Nephron (organoid): ENCODE measurements around the gene LGI2.

Source experiments
- H3K27ac Mint-ChIP-seq, 3 experiments: 2 replicates each; pipeline ENCODE4 v1.8.0; 2020; ENCODE audit warnings: mixed read lengths in 3 of 3, mild to moderate bottlenecking in 2 of 3, moderate library complexity in 1 of 3
- H3K27me3 Mint-ChIP-seq: 2 replicates; pipeline ENCODE4 v1.8.0; 2021; ENCODE audit warnings: low read depth, mild to moderate bottlenecking, moderate library complexity, mixed read lengths
- H3K36me3 Mint-ChIP-seq: 2 replicates; pipeline ENCODE4 v1.8.0; 2020; ENCODE audit warnings: low read depth, mixed read lengths
- H3K4me1 Mint-ChIP-seq: 2 replicates; pipeline ENCODE4 v1.8.0; 2020; ENCODE audit warnings: mixed read lengths
- H3K4me3 Mint-ChIP-seq, 3 experiments: 2 replicates each; pipeline ENCODE4 v1.8.0; 2020; ENCODE audit warnings: mild to moderate bottlenecking in 3 of 3, mixed read lengths in 3 of 3, moderate library complexity in 2 of 3
- H3K9me3 Mint-ChIP-seq: 2 replicates; pipeline ENCODE4 v1.8.0; 2020; ENCODE audit warnings: mixed read lengths
- TF ChIP-seq, protein P1 (sequence below), 3 experiments: fragments of 200-600 bp; sonication (generic); IDR thresholded peaks; one replicate each; pipeline ENCODE4 v1.5.0; 2021; ENCODE audit warnings: antibody characterized with exemption in 3 of 3; ENCODE audit not compliant: unreplicated experiment in 3 of 3

LGI2 gene

DNA sequence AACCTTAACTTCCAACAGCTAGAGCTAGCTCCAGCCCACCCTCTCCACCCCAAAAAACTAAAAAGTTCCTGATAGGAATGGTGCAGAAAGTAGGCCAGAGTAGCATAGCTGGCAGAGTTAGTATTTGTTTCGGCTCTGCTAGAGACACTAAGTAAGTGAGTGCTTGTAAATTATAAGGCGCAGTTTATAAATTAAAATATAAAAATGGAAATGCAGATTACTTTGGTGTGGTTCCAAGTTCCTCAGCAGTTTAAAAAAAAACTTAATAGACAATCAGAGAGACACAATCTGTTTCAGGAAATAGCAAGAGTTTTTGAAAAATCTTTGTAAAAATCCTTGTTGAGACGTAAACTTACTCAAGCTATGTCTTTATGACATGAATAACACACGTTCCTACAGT lies 2.8 kb upstream of the LGI2 start:
- Mint-ChIP-seq H3K27me3 (peaks cover 40% of the 10 kb centered on the region), H3K27ac (no peak overlapping the region), H3K9me3 (peaks cover 9% of the 10 kb centered on the region), H3K4me3 (no peak overlapping the region), H3K36me3 (no peaks in the 10 kb centered on the region), H3K4me1 (peaks cover 28% of the 10 kb centered on the region)
- TF ChIP-seq, protein P1, sequence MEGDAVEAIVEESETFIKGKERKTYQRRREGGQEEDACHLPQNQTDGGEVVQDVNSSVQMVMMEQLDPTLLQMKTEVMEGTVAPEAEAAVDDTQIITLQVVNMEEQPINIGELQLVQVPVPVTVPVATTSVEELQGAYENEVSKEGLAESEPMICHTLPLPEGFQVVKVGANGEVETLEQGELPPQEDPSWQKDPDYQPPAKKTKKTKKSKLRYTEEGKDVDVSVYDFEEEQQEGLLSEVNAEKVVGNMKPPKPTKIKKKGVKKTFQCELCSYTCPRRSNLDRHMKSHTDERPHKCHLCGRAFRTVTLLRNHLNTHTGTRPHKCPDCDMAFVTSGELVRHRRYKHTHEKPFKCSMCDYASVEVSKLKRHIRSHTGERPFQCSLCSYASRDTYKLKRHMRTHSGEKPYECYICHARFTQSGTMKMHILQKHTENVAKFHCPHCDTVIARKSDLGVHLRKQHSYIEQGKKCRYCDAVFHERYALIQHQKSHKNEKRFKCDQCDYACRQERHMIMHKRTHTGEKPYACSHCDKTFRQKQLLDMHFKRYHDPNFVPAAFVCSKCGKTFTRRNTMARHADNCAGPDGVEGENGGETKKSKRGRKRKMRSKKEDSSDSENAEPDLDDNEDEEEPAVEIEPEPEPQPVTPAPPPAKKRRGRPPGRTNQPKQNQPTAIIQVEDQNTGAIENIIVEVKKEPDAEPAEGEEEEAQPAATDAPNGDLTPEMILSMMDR (IDR thresholded peaks at IDR 0.05; ENCODE audit: unreplicated experiment in 3 of 3), result no peak

GRCh38 chr4:25032126-25032525 lies 1.4 kb upstream of the LGI2 start:
- H3K9me3 Mint-ChIP-seq, result peaks cover 9% of the 10 kb centered on the region
- peaks cover 45% of the 10 kb centered on the region for H3K27me3 Mint-ChIP-seq
- peak overlapping the region in 2 of 3 experiments; percentile 4 to 72 for H3K27ac Mint-ChIP-seq
- no peaks in the 10 kb centered on the region for H3K36me3 Mint-ChIP-seq
- peaks cover 40% of the 10 kb centered on the region for H3K4me1 Mint-ChIP-seq
- TF ChIP-seq, protein P1 (IDR thresholded peaks at IDR 0.05; ENCODE audit: unreplicated experiment in 3 of 3), result no peak
- peak overlapping the region; percentile 54 to 88 (median 85) for H3K4me3 Mint-ChIP-seq

- TF ChIP-seq, protein P1 (IDR thresholded peaks at IDR 0.05; ENCODE audit: unreplicated experiment in 3 of 3), result no peak
- Mint-ChIP-seq H3K4me3 (peak overlapping the region; percentile 81 to 88 (median 85)), H3K27me3 (peaks cover 41% of the 10 kb centered on the region), H3K36me3 (peaks cover 3% of the 10 kb centered on the region), H3K4me1 (peaks cover 49% of the 10 kb centered on the region), H3K27ac (peak overlapping the region; percentile 31 to 72 (median 33)), H3K9me3 (peaks cover 9% of the 10 kb centered on the region)
These were observed 403 bp upstream of the LGI2 start for GRCh38 chr4:25031077-25031621.

DNA sequence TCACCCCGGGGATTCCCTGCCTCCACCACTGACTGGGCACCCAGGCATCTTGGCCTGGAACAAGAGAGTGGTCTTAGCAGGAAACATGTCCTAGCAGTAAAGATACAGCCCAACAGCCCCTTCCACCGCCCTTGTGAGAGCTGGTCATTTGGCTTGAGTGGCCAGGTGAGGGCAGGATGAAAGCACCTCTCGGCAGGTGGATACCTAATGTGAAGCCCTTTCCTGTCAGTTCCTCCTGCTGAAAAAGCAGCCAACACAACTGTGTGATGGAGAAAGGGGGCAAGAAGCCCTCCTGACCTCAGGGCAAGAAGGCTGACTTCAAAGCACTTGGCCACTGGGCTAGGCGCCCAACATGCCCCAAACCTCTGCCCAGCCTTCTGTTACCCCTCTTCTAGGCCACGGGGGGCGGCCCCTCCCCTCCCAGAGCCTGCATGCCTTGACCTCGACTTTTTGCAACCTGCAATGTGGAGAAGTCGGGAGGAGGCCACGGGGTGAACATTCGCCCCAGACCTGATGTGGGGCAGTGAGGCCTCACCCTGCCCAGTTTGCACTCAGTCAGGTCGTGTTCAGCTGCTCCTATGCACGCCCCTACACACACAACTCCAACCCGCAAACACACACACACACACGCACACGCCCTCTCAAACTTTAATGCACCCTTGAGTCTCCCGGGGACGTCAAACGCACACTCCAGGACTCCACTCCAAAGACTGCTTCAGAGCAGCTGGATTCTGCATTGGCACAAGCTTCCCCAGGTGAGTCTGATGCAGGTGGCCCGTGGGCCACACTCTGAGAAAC lies 1.1 kb downstream of the LGI2 start:
- Mint-ChIP-seq H3K9me3 (peaks cover 7% of the 10 kb centered on the region), H3K27me3 (peaks cover 36% of the 10 kb centered on the region), H3K36me3 (peaks cover 3% of the 10 kb centered on the region), H3K4me3 (peak overlapping the region; percentile 85 to 90 (median 86)), H3K27ac (peak overlapping the region; percentile 31 to 67 (median 38)), H3K4me1 (peaks cover 59% of the 10 kb centered on the region)
- TF ChIP-seq, protein P1 (IDR thresholded peaks at IDR 0.05; ENCODE audit: unreplicated experiment in 3 of 3), result no peak

- H3K9me3 Mint-ChIP-seq, result peaks cover under 1% of the 10 kb centered on the region
- H3K27ac Mint-ChIP-seq, result peak overlapping the region in 2 of 3 experiments; percentile 29 to 38
- TF ChIP-seq, protein P1 (IDR thresholded peaks at IDR 0.05; ENCODE audit: unreplicated experiment in 3 of 3), result no peak
- H3K27me3 Mint-ChIP-seq, result peaks cover 32% of the 10 kb centered on the region
- peak overlapping the region; percentile 85 to 90 (median 86) for H3K4me3 Mint-ChIP-seq
- peaks cover 63% of the 10 kb centered on the region for H3K4me1 Mint-ChIP-seq
- H3K36me3 Mint-ChIP-seq, result peaks cover 8% of the 10 kb centered on the region
These were observed 1.9 kb downstream of the LGI2 start for GRCh38 chr4:25028851-25029250.
